ENCODE measurements around the gene SLC34A1.

Gene SLC34A1

DNA sequence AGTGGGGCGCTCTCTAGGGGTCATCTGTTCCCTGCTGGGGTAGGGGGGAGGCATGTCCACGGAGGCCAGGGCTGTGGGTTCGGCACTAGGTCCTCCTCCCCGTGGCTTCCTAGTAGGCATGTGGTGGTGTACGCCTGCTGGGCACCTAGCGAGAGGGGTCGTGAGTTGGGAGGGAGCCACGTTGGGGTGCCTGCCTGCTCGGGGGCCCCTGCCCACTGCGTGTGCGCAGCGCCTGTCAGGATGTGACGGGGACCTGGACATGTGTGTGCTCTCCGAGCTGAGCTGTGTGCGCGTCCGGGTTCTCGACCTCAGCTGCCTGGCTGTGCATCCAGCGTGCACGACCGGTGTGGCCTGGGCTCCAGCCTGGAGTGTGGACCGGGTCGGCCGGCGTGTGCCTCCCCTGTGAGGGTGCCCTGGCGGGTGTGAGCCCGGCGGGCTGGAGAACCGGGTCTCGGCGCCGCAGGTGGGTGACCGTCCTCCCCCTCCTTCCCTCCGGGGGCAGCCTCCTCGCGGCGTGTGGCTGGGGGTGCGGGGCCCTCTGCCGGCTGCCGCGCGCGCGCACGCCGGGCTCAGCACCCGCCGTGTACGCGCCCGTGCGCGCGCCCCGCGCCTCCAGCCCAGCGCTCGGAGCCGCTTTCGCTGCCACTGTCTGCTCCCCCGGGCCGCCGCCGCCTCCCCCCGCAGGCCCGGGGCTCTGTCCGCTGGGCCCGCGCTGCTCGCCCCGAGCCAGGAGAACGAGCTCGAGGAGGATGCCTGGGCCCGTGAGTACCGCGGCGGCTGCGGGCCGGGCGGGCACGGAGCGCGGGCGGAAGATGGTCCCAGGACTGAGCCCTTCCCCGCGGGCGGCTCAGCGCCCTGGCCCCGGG is 62.2 kb downstream of the SLC34A1 start, which contains the start of gene PRR7:
Gene PRR7, plus strand, starts transcription at position 615 of the 866 bp plus-strand sequence. CDS start 8,254 bp downstream, outside the sequence.
- DNase-seq (ENCODE audit: low read depth in 2 of 2), result peak in 1 of 2 donors; percentile 56

DNA sequence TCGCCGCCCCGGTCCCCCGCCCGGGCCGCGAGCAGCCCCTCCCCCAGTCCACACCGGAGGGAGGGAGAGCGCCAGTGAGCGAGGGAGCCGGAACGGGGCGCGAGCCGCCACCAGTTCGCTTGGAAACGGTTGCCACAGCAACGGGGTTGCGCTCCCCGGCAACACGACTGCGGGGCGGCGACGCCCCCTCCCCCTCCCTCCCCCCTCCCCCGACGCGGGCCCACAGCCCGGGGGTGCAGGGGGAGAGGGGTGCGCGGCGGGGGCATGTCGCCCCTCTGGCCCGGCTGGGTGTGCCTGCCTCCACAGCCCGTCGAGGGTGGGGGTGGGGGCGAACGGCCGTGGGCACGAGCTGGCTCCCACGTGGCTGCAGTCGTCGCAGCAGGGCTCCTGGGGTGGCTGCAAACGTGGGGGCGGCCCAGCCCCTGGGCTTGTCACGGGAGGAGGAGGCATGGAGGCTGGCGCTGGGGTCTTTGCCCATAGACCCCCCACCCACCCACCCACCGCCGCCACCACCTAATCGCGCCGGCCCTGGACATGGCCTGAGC is 62.9 kb downstream of the SLC34A1 start:
- peak in 1 of 2 donors; percentile 54 for DNase-seq (ENCODE audit: low read depth in 2 of 2)

DNA sequence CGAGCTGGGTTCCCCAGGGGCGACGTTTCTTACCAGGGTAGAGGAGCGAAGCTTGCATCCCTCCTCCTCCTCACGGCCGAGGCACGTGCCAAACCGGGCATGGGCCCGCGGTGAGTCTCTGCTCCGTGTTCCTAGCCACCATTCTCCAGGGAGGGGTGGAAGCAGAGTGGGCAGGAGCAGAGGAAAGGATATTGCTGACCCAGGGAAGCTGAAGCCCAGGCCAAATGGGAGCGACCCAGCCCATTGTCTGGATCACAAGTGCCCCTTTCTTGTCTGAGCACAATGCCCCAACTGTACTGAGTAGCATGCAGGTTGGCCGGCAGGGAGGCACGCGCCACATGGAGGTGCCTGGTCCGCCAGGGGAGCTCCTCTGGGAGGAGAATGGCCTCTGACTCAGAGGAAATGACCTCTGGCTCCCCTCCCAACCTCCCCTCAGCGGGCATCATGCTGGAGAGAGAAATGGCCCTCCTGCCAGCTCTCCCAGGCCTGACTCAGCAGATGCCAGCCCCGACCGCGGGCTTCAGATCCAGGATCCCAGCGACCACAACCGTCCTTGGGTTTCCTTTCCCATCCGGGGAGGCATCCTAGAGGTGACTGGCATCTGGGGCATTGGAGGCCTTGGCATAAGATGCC is 63.5 kb downstream of the SLC34A1 start:
- no peak for DNase-seq (ENCODE audit: low read depth in 2 of 2)
